ENCODE results near the gene MAML1.

MAML1 gene

DNA sequence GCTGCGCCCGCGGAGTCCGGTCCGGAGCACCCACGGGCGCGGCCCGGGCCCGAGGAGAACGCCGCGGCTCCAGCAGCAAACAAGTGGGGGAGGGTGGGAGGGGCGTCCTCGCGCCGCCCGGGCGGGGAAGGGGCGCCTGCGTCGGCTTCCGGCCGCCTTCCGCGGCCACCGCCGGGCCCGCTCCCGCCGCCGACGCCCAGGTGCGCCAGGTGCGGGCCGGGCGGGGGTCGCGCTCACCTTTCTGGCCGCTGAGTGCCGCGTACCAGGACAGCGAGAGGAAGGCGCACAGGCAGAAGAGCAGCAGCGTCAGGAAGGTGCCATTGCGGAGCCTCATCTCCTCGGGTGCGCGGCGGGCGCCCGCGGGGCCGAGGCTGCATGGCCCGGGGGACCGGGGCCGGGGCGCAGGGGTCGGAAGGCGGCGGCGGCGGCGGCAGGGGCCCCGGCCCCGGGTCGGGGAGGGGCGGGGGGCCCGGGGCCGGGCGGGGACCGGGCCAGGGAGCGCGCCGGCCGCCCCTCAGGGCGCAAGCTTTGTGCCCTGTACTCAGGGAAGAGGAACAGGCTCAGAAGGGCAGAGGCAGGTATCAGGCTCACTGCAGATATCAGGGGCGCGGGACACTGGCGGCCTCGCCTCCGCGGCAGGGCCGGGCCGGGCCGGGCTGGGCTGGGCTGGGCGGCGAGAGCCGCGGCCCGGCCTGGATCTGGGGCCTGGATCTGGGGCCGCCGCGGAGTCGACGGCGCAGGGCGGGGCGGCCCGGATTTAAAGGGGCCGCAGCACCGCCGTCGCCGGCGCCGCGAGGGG lies 73.8 kb downstream of the MAML1 start, which contains the start of gene MGAT4B:
Gene MGAT4B (minus strand): TSS at position 617 of the 799 bp plus-strand sequence. CDS start 283 bp downstream, at position 334.
- no peak for DNase-seq

DNA sequence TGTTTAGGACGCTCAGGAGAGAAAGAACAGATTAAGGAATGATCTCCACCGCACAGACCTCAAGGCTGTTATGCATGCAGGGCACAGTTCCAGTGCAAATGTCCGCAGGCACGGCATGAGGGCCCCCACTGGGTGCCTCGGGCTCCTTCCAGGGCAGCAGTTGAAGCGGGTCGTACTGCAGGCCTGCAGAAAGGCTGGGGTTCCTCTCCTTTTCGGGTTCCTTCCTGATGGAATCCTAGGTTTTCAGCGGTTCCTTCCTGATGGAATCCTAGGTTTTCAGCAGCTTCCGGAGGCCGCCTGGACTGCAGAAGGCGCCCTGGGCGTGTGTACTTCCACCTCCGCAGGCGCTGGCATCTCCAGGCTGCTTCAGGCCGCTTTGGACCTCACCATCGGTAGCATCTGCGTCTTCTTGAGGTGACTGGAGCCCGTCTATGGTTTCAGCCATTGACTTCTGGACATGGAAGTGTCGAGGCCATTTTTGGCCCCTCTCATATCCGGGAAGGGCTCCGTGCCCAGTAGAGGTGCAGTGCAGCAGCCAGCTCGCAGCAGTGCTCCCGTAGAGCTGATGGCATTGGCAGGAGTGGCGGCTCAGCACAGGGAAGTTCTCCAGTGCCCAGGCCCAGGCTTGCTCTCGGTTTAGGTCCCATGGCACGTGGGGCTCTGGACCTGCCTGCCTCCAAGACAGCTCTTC lies 79.7 kb downstream of the MAML1 start:
- DNase-seq: no peak

DNA sequence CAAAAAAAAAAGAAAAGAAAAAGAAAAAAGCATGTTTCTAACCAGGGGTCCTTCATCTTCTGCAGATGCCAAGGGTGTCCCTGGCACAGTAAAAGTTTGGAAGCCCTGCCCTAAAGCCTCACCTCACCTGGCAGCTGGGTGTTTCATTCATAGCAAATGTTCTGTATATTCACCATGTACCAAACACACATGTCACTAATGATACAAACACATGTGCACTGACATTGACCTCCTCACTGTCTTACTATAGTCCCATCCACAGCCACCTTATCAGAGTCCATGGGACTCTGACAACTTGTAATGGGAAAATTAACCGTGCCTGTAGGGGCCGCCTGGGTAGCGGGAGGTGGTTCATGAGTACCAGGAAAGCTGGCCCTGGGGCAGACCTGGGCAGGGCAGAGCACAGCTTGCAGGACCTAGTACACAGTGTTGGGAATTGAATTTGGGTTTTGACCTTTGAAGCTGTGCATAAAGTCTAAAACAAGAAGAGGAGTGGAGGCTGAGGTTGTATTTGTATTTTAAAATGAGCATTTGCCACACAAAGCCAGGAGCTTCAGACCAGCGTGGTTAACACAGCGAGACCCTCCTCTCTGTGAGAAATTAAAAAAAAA lies 80.5 kb downstream of the MAML1 start:
- no peak for DNase-seq

DNA sequence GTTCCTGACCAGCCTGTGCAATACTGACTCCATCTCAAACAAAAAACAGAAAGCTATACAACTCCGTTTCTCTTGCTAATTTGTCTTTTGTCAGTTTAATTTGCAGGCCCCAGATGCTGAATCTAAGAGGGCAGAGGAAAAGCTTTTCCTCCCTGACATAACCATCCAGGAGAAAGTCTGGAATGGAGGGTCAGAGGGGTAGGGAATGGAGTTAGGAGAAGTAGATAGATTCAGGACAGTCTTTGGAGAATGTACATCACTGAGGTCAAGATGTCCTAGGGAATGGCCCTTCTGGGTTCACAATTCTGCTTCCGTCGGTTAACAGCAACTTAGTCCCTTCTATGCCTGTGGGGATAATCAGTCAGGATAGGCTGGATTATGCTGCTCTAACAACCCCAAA lies 81.5 kb downstream of the MAML1 start:
- no peak for DNase-seq

DNA sequence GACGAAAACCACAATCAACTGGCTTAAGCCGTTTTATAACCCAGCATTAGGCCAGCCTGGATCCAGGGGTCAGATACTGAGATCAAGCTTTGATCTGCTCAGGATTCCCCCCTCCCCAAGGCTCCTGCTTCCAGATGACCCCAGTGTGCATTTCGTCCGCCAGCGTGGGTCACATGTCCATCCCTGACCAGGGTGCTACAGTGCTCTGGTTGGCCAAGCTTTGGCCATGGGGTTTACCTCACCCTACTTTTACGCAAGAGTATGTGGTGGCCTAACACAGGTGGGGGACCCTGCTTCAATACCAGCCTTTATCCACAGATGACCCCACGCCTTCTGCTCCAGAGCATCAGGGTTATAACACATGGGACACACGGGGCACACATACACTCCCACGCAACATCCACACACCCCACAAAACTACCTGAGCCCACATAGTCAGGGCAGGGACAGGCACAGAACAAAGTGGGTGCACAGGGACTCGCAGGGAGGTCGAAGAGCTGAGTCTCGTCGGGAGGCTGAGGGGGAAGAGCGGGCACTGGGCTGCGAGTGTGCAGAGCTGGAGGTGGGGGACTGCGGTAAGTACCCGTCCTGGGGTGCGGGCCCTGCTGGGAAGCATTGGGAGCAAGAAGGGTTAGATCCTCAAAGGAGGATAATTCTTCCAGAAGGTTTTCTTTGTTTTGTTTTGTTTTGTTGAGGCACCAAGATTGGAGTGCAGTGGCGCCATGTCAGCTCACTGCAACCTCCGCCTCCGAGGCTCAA lies 83.0 kb downstream of the MAML1 start:
- no peak for DNase-seq

DNA sequence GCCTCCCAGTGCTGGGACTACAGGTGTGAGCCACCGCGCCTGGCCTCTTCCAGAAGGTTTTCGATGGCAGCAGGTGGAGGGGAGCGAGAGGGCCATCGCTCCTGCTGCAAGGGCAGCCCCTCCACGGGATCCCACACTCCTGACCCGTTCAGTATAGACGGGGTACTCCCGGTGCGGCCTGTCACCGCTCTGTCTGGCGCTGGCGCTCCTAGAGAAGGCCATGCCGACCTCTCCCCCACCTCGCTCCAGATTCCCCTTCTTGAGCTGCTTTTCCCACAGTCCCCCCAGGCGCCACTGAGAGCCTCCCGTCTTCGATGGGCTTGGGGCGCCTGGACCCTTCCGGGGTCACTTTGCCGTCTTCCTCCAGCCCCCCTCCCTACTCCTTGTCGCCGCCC lies 83.8 kb downstream of the MAML1 start:
- DNase-seq: no peak

DNA sequence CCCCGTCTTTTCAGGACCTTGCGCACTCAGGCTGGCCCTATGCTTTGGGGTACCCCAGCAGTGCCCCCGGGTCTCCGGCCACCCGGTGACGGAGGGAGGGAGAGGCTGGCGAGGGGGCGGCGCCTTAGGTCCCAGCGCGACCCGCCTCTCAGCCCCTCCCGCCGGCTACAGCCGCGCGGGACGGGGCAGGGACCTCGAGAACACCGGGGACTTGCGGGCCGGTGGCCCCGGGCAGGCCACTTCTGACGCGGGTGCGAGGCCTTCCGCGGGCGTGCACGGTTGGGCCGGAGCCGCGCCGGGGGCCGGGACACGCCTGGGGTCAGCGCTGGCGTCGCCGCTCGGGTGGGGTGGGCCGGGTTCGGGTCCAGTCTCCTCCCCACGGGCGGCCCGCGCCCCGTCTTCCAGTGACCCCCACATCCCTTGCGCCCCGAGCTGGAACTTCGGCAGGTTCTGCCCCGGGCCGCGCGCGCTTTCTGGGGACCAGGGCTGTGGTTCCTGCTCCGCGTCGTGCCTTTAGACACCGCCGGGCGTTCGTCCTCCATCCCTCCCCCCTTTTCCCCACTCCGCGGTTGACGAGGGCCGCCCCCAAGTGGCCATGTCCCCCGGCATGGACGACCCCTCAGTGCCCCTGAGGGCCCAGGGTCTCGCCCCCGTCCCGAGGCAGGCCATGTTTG lies 84.3 kb downstream of the MAML1 start:
- DNase-seq: no peak

DNA sequence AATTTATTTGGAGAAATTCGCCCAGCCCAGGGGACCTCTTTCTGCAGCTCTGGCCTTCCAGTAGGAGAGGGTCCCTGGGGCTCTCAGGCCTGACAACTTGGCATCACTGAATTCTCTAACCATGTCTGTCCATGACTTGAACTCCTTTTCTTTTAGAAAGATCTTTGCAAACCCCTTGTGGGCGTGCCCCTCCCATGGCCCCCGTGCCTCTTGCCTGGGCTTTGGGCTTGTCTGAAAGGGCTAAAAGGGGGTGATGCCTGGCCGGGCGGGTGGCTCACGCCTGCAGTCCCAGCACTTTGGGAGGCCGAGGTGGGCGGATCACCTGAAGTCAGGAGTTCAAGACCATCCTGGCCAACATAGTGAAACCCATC lies 84.8 kb downstream of the MAML1 start:
- no peak for DNase-seq

DNA sequence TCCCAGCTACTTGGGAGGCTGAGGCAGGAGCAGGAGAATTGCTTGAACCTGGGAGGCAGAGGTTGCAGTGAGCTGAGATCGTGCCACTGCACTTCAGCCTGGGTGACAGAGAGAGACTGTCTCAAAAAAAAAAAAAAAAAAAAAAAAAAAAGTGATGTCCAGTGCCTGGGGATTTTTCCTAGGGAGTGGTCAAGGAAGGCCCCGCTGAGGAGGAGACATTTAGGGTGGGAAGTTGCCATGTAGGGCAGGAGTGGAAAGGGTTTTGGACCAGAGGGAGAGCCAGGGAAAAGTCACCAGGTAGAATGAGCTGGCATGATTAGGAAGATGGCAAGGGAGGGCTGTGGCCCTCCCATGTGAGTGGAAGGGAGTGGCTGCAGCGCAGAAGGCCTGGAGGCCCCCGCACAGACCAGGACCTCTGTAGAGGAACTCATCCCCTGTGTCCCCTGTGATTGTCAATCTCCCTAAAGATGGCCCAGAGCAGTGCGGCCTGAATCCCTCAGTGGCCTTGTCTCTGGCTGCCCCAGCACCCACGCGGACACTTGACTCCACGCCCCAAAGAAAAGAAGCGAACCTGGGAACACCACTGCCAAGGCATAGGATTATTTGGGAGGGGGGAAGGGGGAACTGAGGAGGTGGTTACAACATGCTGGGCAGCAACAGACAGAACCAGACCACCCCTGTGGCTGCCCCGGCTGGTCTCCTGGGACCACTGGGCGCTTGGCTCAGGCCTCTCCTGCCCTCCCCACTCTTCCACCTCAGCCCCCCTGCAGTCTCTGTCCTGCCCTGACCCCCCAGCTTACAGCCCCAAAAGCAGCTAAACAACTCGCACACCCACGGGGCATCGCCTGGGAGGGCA lies 85.5 kb downstream of the MAML1 start:
- no peak for DNase-seq

DNA sequence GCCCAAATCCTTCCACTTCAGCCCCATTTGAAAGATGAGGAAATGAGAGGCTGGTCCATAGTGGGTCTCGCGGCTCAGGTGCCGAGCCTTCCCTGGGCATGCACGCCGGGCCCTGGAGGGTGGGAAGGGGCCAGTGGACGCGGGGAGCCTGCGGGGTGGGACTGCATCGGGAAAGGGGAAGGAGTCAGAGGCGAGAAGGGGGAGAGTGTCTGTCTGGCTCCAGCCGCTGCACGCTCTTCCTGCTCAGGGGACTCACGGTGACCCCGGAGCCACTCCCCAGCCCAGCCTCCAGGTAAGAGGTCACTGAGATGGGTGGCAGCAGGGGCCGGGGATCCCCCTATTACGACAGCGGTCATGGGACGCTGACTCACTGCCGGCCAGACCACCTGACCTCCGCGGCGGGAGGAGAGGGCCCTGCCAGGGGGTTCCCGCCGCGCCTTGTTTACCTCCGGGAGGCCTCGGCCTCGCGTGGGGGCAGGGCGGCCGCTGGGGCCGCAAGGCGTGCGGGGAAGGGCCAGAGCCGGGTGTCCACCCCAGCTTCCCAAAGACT lies 86.2 kb downstream of the MAML1 start:
- DNase-seq: peak; percentile 65

DNA sequence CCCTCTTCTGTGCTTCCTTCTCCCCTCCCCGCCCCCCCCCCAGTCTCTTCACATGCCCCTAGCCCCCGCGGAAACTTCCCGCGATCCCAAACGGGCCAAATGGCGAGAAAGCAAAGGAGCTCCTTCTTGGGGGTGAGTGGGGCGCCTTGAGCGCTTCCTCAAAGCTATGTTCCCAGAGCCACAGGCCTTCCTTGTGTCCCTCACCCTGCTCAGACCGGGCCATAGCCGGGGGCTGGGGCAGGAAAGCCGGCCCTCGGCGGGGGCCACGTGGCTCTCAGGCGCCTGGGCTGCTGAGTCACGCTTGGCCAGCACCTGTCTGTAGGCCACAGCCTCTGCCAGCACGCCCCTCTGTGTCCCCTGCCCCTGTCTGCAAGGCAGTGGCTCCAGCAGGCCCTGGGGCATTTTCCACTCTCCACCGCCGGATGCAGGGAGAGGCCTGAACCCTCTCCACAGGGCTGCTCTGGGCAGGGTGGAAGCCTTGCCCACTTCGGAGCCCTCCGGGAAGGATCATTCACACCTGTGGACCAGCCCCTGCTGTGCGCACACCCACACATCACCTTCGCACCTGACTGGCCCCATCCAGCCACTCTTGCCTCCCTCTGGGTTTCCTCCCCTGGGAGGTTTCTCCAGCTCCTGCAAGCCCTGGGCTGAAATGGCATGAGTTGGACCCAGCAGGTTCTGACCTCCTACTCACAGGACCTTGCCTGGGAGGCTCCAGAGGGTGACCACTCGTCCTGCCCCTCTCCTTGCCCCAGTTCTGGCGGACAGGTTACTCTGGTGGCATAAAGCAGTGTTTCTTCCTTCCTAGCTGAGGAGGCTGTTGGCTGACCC lies 86.9 kb downstream of the MAML1 start:
- DNase-seq: no peak

DNA sequence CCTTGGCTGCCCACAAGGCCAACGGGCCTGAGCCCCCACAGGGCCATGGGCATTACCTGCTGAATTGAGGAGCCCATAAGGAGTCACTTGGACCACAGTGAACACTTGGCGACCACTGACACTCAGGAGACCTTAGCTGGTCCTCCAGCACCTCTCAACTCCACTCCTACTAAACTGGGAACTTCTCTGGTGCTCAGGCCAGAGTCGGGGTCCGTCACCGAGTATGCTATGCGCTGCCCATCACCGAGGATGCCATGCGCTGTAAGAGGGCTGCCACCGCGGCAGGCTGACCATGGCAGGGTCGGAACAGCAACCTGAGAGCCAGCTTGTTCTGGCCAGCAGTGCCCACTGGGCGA lies 87.5 kb downstream of the MAML1 start:
- DNase-seq: no peak

DNA sequence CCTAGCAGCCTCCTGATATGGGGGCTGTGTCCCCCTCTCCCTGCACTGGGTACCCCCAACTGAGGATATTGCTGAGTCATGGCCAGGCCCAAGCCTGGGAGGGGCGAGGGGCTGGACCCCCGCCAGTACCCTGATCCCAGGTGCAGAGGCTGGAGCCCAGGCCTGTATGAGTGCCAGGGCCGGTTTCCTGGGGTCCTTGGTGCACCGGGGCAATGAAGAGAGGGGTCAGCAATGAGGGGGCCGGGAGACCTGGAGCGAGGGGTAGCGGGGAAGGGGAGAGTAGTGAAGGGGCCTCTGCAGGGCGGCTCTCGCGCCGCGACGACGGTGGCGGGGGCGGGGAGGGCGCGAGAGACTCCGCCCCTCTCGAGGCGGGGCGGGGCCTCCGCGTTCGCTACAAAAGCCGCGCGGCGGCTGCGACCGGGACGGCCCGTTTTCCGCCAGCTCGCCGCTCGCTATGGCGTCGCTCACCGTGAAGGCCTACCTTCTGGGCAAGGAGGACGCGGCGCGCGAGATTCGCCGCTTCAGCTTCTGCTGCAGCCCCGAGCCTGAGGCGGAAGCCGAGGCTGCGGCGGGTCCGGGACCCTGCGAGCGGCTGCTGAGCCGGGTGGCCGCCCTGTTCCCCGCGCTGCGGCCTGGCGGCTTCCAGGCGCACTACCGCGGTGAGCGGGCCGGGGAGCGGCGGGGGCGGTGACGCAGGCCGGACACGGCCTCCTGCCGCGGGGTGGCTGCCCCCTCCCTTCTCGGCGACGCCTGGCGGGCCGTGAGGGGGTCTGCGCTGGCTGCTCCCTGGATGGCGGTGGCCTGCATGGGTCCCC lies 88.1 kb downstream of the MAML1 start, which contains the start of gene SQSTM1:
Gene SQSTM1 (plus strand): TSS at position 423 of the 815 bp plus-strand sequence. CDS start 32 bp downstream, at position 455.
- DNase-seq: peak; percentile 75

DNA sequence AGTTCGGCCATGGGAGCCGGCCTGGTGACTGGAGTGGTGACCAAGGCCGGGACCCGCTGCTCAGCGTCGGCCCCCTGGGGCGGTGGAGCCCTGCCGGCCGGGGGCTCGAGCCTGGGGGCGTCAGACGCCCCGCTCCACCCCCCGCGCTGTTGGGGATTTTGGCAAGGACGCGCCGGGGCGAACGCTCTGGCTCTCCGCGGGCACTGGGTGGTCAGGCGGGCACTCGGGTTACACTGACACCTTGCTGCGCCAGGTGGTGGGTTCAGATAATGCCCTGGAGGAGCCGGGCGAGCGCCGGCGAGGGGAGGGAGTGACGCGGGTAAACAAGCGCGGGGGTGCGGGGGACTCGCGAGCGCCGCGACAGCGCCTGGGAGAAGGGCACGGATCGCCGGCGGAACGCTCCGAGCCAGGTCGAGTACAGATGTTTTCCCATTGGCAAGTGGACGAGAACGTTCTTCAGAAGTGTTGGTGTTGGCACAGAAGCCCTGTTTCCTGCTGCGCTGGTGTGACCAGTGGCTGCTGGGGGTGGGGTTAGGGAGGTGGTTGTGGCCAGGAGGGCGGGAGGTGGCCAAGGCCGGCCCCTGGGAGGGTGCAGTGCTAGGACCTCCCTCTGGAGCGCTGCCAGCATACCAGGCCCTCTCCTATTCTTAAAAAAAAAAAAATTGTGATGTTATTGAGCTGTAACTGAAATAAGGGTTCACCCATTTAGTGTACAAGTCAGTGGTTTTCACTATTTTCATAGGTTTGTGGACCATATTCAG lies 88.9 kb downstream of the MAML1 start:
- DNase-seq: peak; percentile 66

DNA sequence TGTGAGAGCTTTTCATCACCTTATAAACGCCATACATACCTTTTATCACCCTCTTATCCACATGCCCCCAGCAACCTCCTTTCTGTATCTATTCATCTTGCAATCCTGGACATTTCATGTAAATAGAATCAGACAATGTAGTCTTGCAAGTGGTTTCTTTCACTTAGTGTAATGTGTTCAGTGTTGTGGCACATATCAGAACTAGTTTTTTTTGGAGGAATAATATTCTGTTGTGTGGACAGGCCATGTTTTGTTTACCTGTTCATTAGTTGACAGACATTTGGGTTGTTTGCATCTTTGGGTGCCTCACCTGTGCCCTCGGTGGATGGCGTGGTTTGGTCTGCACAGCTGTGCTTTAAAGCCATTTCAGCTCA lies 89.4 kb downstream of the MAML1 start:
- no peak for DNase-seq

DNA sequence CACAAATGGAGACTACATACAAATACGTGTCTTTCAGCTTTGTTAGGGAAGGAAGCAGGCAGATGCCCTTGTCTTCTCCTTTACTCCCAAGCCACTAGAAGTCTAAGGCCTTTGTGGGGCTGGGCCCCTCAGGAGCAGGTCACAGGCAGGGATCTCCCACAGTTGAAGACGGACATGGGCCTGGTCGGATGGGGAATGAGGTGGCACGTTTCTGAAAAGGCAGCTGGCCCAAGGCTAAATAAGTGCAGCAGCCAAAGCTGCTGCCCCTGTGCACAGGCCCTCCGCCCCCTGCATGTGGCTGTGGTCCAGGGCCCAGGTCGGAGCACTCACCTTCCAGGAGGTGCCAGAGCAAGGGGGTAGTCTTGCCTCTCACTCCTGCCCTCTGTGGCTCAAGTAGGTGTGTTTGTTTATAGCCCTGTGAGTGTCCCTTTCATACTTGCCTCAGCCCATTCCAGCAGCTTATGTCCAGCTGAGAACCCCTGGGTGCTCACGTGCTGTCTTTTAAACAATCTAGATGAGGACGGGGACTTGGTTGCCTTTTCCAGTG lies 89.9 kb downstream of the MAML1 start:
- no peak for DNase-seq

DNA sequence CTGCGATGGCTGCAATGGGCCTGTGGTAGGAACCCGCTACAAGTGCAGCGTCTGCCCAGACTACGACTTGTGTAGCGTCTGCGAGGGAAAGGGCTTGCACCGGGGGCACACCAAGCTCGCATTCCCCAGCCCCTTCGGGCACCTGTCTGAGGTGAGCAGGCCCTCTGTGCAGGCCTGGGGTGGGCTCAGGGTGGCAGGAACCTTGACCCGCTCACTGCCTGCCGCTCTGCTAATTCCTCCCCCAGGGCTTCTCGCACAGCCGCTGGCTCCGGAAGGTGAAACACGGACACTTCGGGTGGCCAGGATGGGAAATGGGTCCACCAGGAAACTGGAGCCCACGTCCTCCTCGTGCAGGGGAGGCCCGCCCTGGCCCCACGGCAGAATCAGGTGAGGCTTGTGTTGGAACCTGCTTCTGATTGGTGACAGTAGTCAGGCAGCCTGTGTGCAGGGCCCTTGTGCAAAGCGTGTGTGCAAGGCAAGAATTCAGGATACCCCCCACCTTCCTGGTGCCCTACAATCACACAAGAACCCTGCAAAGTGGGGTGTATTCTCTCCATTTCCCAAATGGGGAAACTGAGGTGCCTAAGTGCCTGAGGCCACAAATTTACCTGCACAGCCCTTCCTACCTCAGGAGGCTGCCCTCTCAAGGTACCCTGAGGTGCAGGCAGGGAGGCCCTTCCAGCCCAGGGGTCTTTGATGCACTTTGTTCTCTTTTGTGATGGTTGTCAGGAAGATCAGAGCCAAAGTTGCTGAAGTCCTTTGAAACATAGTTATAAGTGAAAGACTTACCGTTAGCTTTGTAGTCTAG lies 91.5 kb downstream of the MAML1 start:
- no peak for DNase-seq

DNA sequence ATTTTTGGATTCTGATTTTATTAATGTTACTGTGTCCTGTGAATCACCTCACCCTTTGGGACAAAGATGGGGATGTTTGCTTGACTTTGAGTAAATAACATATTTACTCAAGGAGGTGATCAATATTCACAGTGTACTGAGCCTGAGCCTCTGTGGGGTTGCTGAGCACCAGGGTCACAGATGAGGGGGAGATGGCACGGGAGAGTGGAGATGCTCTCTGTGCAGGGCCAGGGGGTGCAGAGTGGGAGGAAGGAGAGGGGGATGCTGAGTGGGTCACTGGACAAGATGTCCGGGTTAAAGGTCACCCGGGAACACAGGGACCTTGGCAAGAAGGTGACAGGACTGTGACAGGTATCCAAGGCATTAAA lies 92.1 kb downstream of the MAML1 start:
- no peak for DNase-seq

Measured in activated T-cell treated with anti-CD3 and anti-CD28 coated beads for 4 hours (primary cell).